Gastrocnemius medialis (tissue), 4 donors: Measurements from ENCODE around the gene RUNX3. TPM values are rescaled to one million over a fixed set of nuclear protein-coding genes. Genes with fewer than 3 reads are reported as not detected.

ENCODE experiments used
- ATAC-seq, 2 donors: fragments of 150-250 bp; one replicate each; pipeline ENCODE4 v1.9.1; 2016
- DNase-seq, 2 donors: peaks; one replicate each; pipeline ENCODE4 v3.0.0-alpha.2; 2019
- H3K27ac ChIP-seq, 4 donors: fragments of 200-600 bp; sonication (generic); 1 replicate in 1 of 4; 2 replicates in 3 of 4; pipeline ENCODE4 v1.5.1; 2016 to 2018; ENCODE audit warnings: mild to moderate bottlenecking in 2 of 4, moderate library complexity in 1 of 4
- H3K27me3 ChIP-seq, 3 donors: fragments of 200-600 bp; sonication (generic) in 2 of 3; 1 replicate in 1 of 3; 2 replicates in 2 of 3; pipeline versions ENCODE4 v1.5.1 to v1.6.0; 2016 to 2019; ENCODE audit warnings: mild to moderate bottlenecking in 1 of 3, moderate library complexity in 1 of 3
- H3K36me3 ChIP-seq, 2 donors: fragments of 200-600 bp; sonication (generic) in 1 of 2; one replicate each; pipeline ENCODE4 v1.5.1; 2017 to 2018
- H3K4me1 ChIP-seq, 2 donors: fragments of 200-600 bp; sonication (generic) in 1 of 2; one replicate each; pipeline ENCODE4 v1.5.1; 2016 to 2017; ENCODE audit warnings: mild to moderate bottlenecking in 2 of 2
- H3K4me3 ChIP-seq, 4 donors: fragments of 200-600 bp; sonication (generic) in 3 of 4; 1 replicate in 1 of 4; 2 replicates in 3 of 4; pipeline ENCODE4 v1.5.1; 2016 to 2019; ENCODE audit warnings: mild to moderate bottlenecking in 2 of 4
- H3K9me3 ChIP-seq, 3 donors: fragments of 200-600 bp; sonication (generic) in 2 of 3; 1 replicate in 1 of 3; 2 replicates in 2 of 3; pipeline ENCODE4 v1.5.1; 2016 to 2019
- POLR2A ChIP-seq, 2 donors: fragments of 450-650 bp; IDR thresholded peaks; one replicate each; pipeline ENCODE4 v1.6.1; 2017; ENCODE audit warnings: antibody characterized with exemption in 2 of 2, mild to moderate bottlenecking in 2 of 2, moderate library complexity in 2 of 2
- in situ Hi-C, 4 donors: fragments of 200-750 bp; cut with MboI; loops; one replicate each; pipeline versions ENCODE4 v1.15.0 to v1.8.0; 2017; ENCODE audit warnings: low sequenced_read_pairs in 4 of 4
- intact Hi-C: fragments of 100-400 bp; cut with DNase I; formaldehyde crosslinking; loops from one replicate; pipeline ENCODE4 v1.15.1; 2023; ENCODE audit warnings: low total_unique reads
- total RNA-seq, 4 donors: library from RNA; depleted of rRNA; stranded (reverse); fragments of >200 nt; gene quantifications; one replicate each; pipeline versions ENCODE4 v1.1.0 to v1.2.3, GENCODE V29; 2016
- TF ChIP-seq, protein P1 (sequence below), 5 experiments: fragments of 450-650 bp in 3 of 5; fragments of 200-600 bp in 2 of 5; sonication (generic) in 2 of 5; IDR thresholded peaks in 4 of 5; conservative IDR thresholded peaks in 1 of 5; 1 replicate in 4 of 5; 2 replicates in 1 of 5; pipeline ENCODE4 v1.5.1; 2016 to 2019; ENCODE audit warnings: antibody characterized with exemption in 5 of 5, mild to moderate bottlenecking in 3 of 5, moderate library complexity in 3 of 5

The RUNX3 gene
- total RNA-seq, 4 donors from 2014 or later: 0.13 to 1.9 (median 0.74) TPM

DNA sequence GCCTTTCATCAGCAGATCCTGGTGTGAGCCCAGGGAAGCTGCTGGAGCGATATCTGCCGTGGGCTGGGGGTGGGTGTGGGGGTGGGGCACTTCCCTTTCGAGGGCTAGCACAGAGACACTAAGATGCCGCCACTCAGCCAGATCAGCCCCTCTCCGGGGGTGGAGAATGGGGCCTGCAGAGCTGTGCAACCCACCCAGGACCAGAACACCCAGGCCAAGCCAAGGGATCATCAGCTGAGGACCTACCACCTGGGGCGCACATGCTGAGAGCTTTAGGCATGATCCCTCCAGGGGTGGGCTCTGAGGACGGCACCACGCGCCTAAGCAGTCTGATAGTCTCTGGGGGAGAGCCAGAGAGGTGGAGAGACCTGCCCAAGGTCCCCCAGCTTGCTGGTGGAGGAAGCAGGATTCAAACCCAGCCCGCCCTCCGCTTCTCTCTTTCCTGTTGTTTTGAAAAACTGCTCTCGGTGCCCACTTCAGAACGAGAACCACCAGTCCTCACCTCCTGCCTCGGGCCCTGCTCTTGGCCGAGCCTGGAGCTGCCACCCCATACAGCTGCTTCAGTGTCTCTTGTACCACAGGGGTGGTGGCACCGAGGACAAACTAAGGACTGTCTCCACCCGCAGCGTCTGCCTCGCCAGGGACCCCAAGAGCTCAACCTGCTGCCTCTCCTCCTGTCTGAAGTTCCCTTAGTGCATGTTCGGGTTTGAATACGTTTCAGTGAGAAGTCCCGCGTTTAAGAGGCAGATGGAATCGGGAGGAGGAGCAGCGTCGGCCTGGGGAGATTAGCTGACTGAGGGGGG lies 39.7 kb upstream of the RUNX3 start:
- Histone ChIP-seq H3K4me3 (no peak overlapping the region), H3K27me3 (peaks cover 5 to 35% (median 11%) of the 10 kb centered on the region in 3 donors), H3K36me3 (no peaks in the 10 kb centered on the region), H3K9me3 (no peaks in the 10 kb centered on the region), H3K27ac (no peak overlapping the region), H3K4me1 (no peaks in the 10 kb centered on the region)
- intact Hi-C loops: no loop called here
- DNase-seq (no peak), ATAC-seq (no peak)
- in situ Hi-C loops: no loop called here
- TF ChIP-seq POLR2A (IDR thresholded peaks at IDR 0.05): no peak
- TF ChIP-seq, protein P1, sequence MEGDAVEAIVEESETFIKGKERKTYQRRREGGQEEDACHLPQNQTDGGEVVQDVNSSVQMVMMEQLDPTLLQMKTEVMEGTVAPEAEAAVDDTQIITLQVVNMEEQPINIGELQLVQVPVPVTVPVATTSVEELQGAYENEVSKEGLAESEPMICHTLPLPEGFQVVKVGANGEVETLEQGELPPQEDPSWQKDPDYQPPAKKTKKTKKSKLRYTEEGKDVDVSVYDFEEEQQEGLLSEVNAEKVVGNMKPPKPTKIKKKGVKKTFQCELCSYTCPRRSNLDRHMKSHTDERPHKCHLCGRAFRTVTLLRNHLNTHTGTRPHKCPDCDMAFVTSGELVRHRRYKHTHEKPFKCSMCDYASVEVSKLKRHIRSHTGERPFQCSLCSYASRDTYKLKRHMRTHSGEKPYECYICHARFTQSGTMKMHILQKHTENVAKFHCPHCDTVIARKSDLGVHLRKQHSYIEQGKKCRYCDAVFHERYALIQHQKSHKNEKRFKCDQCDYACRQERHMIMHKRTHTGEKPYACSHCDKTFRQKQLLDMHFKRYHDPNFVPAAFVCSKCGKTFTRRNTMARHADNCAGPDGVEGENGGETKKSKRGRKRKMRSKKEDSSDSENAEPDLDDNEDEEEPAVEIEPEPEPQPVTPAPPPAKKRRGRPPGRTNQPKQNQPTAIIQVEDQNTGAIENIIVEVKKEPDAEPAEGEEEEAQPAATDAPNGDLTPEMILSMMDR (IDR thresholded peaks at IDR 0.05 in 4 of 5, conservative IDR thresholded peaks at IDR 0.05 in 1 of 5): no peak

DNA sequence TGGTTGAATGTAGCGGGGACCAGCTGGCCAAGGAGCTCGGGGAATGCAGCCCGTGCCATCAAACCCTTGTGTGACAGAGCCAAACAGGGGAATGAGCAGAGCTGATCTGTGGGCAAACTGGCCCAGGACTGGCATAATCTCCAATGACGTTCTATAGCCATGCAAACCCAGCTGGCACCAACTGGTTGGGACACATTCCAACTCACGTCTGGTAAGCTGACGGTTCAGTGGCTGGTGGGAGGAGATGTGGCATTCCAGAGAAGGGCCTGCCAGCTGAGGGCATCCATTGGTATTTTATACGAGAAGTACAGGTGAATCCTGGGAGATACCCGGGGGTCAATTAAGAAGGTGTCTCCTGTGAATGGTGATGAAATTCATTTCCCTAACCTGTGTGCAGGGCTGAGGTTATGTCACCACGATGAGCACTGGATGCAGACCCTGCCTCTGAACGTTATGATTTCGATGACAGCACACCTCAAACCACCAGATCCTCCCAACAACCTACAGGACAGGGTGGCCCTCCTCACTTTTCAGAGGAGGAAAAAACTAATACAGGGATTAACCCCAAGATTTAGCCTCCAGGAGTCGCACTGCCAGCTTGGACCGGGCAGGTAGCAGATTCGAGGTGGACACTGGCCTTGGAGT lies 39.0 kb upstream of the RUNX3 start:
- no peak for DNase-seq
- Histone ChIP-seq H3K36me3 (no peaks in the 10 kb centered on the region), H3K27me3 (peaks cover 5 to 35% (median 11%) of the 10 kb centered on the region in 3 donors), H3K9me3 (no peaks in the 10 kb centered on the region), H3K4me3 (no peak overlapping the region), H3K27ac (no peak overlapping the region), H3K4me1 (no peaks in the 10 kb centered on the region)
- ATAC-seq: no peak
- TF ChIP-seq POLR2A (IDR thresholded peaks at IDR 0.05): no peak
- TF ChIP-seq, protein P1 (IDR thresholded peaks at IDR 0.05 in 4 of 5, conservative IDR thresholded peaks at IDR 0.05 in 1 of 5): no peak
- intact Hi-C loops: no loop called here
- in situ Hi-C loops: no loop called here

DNA sequence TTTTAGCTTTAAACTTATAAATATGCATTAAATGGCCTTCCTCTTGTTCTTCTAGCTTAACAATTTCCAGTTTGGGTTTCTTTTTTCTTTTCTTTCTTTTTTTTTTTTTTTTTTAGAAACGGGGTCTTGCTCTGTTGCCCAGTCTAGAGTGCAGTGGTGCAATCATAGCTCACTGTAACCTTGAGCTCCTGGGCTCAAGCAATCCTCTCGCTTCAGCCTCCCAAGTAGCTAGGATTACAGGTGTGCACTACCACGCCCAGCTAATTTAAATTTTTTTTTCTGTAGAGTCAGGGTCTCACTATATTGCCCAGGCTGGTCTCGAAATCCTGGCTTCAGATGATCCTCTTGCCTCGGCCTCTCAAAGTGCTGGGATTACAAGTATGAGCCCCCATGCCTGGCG lies 37.9 kb upstream of the RUNX3 start:
- H3K9me3 ChIP-seq: no peaks in the 10 kb centered on the region
- intact Hi-C loops: no loop called here

DNA sequence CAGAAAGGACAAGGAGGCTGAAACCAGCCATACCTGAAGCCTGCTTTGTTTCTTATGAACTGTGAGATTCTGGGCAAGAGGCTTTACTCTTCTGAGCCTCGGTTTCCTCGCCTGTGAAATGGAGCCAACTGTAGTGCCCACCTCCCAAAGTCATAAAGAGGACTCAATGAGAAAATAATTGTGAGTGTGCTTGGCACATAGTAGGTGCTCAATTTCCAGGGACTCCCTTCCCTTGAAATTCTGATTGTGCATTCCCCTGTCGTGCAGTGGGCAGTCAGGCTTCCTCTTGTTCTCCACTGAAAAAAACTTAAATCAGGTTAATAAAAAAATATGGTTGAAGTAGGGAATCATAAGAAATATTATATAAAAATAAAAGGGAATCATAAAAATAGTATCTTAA lies 37.5 kb upstream of the RUNX3 start:
- H3K4me3 ChIP-seq: no peak overlapping the region
- no peaks in the 10 kb centered on the region for H3K9me3 ChIP-seq
- no peak for DNase-seq
- no peaks in the 10 kb centered on the region for H3K36me3 ChIP-seq
- no peak overlapping the region for H3K27ac ChIP-seq
- H3K27me3 ChIP-seq: peaks cover 5 to 35% (median 11%) of the 10 kb centered on the region in 3 donors
- no peaks in the 10 kb centered on the region for H3K4me1 ChIP-seq
- TF ChIP-seq POLR2A (IDR thresholded peaks at IDR 0.05): no peak
- TF ChIP-seq, protein P1 (IDR thresholded peaks at IDR 0.05 in 4 of 5, conservative IDR thresholded peaks at IDR 0.05 in 1 of 5): no peak
- no peak for ATAC-seq
- intact Hi-C loops: no loop called here
- in situ Hi-C loops: no loop called here

More for the DNA sequence above, 37.9 kb upstream of the RUNX3 start:
- no peaks in the 10 kb centered on the region for H3K36me3 ChIP-seq
- no peaks in the 10 kb centered on the region for H3K4me1 ChIP-seq
- no peak overlapping the region for H3K4me3 ChIP-seq
- TF ChIP-seq POLR2A (IDR thresholded peaks at IDR 0.05): no peak
- TF ChIP-seq, protein P1 (IDR thresholded peaks at IDR 0.05 in 4 of 5, conservative IDR thresholded peaks at IDR 0.05 in 1 of 5): no peak
- no peak for ATAC-seq
- DNase-seq: no peak
- no peak overlapping the region for H3K27ac ChIP-seq
- H3K27me3 ChIP-seq: peaks cover 5 to 35% (median 11%) of the 10 kb centered on the region in 3 donors
- in situ Hi-C loops: no loop called here
